Stimulated activated CD4-positive, alpha-beta T cell treated with anti-CD3 and anti-CD28 coated beads, Interleukin-1b, Interleukin-23, amount 100 ng/mL, for 1 hour (primary cell): ENCODE measurements around the gene TSPEAR.
"Not testable (repeated sequence)": the region's sequence is repeated elsewhere in the genome, so short reads cannot be mapped to it uniquely, and the experiment has no call there.

Source experiments
- DNase-seq, 2 donors: peaks; one replicate each; pipeline ENCODE4 v3.0.0-alpha.2; 2020; ENCODE audit warnings: low read depth in 2 of 2

TSPEAR gene

DNA sequence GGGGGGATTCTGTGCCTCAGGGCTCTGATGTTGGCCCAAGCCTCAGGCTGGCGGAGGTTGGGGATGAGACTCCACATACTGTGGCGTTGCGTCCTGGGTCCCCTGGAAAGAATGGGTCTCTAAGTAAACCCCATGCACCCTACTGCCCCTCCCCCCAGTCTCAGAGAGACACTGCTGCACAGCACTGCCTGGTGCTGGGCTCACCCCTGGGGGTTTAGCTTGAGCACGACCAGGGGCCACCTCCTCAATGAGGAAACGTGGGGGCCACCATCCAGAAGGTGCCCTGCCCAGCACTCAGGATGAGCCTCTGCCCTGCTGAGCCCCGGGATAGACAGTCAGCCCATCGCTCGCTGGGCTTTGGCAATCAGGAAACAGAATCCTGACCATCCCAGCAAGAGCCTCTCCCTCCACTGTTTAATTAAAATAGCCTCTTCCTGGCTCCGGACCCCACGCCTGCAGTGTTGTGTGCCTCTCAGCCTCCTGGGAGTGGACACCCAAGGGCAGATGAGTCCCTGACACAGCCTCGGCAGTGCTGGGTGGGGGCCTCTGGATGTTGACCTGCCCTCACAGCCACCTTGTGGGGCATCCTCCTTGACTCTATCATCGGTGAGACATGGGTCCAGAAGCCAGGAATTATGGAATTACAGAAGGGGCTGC, 141.4 kb downstream of the TSPEAR start:
- DNase-seq = no peak

DNA sequence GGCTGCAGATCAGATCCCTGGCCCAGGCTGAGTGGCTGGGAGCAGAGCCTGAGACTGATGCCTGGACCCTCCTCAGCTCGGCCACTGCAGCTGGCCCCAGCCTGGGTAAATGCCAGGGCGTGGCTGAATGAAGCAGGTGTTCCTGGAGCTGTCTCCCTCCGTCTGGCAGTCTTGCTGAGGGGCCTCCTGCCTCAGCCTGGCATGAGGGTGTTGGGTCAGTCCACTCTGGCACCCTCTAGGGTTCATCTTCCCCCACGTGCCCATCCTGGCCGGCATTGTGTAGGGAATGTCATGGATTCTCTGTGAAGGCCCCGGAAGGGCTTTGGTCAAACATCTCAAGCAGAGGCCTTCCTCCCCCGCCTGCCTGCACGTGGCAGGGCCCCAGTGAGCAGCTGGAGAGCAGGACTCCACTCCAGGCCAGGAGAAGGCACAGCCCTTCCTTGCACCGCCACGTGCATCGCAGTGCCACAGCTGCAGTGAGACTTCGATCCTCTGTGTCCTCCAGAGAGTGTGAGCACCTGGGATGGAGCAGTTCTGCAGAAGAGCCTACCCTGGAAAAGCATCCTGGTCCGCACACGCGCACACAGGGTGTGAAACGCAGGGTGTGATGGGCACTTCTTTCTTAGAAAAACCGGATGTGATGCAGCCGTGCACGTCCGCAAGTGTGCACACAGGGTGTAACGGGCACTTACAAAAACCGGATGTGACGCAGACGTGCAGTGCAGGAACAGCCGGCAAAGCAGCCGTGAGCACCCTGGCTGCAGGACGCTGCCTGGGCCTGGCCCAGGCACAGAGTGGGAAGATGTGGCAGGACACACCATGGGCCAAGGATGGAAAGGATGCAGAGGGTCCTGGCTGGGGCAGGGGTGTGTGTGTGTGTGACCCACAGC, 142.5 kb downstream of the TSPEAR start:
- DNase-seq = no peak

DNA sequence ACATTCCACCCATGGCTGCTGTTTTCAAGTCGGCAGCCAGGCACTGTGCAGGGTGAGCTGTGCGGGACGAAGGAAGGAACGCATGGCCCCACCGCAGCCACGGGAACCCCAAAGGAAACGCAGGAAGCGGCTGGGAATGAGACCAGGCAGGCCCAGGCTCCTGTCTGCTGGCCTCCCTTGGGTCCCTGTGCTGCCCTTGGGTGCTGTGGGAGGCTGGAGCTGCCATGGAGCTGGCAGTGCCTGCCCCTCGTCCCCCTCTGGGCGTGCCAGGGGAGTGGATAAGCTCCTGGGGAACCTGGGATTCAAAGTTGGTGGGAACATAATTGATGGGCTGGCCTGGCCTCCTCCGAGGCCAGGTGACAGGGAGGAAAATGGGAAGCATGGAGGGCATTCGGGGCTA, 143.1 kb downstream of the TSPEAR start:
- DNase-seq = no peak

DNA sequence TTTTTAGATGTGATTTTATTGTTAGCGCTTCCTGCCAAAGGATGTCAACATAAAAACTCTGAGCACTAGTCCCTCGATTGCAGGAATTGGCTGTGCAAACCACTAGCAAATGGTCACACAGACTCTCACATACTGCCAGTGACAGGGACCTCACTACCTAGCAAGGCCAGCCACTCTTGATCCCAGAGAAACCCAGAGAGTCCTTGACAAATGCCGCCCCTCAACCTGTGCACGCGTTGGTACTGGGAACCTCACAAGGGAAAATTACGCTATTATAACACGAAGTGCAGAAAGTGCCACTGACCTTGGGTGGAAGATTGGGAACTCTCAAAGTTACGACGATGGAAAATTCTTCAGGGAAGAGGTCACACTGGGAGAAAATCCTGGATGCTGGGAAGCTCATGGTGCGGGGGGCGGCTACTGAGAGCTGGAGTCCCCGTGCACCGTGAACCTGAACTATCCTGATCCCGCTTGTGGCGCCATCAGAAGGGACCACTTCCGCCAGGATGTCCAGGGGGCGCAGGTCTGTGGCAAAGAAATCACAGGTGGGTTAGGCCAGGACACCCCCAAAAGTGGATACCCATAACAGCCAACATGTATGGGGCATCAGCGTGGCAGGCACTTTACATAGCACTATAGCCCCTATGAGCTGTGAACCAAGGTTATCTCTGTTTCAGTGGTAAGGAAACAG, 143.7 kb downstream of the TSPEAR start:
- DNase-seq = no peak

DNA sequence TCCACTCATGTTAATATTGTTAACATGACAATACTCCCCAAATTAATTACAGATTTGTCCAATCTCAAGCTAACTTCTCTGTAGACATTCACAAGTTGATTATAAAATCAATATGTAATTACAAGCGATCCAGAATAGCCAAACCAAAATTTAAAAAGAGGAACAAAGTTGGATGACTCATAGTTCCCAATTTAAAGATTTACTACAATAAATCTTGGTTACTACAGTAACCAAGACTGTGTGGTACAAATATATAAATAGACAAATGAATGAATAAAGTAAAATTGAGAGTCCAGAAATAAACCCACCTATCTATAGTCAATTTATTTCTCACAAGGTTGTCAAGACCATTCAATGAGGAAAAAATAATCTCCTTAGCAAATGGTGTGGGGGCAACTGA, 145.0 kb downstream of the TSPEAR start:
- DNase-seq = no peak

DNA sequence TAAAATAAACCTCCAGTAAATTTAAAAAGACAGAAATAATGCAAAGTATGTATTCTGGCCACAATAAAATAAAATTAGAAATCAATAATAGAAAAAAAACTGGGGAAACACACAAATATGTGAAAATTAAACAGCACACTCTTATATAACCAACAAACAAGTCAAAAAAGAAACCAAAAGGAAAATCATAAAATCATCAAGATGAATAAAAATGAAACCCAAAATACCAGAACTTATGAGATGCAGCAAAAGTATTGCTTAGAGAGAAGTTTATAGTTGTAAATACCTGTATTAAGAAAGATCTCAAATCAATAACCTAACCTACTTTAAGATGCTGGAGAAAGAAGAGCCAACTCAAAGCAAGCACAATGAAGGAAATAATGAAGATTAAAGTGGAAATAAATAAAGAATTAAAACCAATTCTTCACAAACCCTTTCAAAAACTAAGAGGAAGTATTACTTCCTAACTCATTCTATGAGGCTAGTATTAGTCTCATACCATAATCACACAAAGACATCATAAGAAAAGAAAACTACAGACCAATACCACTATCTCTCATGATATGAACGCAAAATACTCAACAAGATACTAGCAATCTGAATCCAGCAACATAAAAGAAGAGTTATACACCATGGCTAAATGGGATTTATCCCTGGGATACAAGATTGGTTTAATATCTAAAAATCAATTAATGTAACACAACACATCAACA, 146.3 kb downstream of the TSPEAR start:
- no peak for DNase-seq

DNA sequence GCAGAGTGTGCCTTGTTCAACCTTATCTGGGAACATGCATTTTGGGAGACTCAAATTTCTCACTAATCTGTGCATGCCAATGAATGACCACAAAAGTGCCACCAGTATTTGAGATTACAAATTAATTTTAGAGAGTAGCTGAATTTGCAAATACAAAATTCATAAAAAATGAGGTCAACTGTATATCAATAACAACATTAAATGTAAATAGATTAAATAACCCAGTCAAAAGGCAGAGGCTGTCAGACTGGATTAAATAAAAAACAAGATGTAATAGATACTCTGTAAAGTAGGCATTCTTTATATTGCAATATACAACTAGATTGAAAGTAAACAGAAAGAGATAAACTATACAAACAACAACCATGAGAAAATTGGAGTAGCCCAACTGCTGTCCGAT, 147.3 kb downstream of the TSPEAR start:
- no peak for DNase-seq

DNA sequence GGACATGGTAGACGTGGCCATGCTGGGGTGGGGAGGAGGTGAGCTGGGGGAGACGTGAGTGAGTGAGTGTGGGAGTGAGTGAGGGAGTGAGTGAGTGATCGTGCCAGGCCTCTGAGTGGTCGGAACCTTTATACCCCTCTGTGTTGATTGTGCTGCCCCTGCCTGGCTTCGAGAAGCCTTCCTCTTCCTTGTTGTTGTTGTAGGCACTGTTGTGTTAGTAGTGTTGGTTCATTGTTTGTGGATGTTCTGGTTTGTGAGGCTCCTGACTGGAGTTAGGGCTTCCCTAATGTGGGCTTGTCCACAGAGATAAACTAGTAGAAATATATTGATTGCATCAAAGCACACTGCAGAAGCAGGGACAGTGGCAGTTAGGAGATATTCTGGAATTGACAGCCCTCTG, 152.7 kb downstream of the TSPEAR start, which contains the start of gene KRTAP10-3:
KRTAP10-3 (minus strand) TSS at position 101 of the 400 bp plus-strand sequence; CDS start at position 21, 80 bp downstream.
- no peak for DNase-seq

DNA sequence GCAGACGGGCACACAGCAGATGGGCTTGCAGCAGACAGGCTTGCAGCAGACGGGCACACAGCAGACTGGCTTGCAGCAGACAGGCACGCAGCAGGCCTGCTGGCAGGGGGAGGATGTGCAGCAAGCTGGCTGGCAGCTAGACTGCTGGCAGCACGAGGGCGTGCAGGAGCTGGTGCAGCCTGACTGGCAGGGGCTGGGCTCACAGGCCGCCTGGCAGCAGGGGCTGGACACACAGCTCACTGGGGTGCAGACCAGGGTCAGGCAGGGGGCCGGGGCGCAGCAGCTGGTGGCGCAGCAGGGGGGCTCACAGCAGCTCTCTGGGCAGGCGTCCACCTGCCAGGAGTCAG, 153.1 kb downstream of the TSPEAR start:
- DNase-seq = not testable (repeated sequence)

DNA sequence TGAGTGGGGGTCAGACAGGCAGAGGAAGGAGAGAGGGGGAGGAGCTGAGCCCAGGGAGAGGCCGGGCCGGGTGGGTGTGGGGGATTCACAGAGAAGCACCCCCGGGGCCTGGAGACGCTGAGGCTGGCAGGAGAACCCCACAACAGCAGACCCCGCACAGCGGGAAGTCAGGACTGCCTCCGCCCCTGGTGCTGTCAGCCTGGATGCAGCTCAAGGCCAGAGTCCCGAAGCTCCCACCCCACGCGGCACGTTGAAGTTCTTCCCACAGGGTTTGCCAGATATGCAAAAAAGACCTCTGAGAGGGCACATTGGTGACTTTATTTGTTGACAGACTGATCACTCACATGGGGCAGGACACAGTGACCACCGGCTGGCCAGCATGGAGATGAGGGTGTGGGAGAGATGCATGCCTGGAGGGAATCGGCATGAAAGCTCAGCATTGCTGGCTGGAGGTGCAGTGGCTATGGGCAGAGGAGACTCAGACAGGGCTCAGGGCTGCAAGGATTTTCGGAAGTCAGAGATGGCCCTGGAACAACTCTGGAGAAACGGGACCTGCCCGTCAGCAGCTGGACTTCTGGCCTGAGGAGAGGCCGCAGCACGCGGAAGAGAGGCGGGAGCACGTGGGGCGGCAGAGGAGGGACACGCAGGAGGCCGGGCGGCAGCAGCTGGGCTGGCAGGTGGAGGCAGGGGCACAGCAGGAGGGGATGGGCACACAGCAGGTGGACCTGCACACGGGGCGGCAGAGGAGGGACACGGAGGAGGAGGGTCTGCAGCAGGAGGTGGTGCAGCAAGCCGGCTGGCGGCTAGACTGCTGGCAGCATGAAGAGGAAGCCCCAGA, 153.7 kb downstream of the TSPEAR start:
- no peak for DNase-seq

DNA sequence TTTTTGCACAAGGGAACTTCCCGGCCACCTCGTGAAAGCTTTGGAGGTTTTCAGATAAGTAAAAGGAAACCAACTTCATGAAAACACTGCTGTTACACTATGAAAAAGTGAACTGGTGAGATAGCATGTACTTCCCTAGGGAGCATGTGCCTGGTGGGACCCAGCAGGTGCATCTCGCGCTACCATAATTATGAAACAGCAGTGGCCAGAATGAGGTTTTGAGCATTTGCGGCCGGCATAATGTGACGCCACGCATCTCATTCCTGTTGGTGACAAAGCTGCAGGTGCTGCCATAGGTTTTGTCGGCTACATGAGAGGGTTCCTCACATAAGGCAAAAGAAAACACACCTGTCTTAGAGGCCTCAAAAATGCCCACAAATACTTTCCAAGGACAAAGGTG, 154.5 kb downstream of the TSPEAR start:
- DNase-seq = no peak

DNA sequence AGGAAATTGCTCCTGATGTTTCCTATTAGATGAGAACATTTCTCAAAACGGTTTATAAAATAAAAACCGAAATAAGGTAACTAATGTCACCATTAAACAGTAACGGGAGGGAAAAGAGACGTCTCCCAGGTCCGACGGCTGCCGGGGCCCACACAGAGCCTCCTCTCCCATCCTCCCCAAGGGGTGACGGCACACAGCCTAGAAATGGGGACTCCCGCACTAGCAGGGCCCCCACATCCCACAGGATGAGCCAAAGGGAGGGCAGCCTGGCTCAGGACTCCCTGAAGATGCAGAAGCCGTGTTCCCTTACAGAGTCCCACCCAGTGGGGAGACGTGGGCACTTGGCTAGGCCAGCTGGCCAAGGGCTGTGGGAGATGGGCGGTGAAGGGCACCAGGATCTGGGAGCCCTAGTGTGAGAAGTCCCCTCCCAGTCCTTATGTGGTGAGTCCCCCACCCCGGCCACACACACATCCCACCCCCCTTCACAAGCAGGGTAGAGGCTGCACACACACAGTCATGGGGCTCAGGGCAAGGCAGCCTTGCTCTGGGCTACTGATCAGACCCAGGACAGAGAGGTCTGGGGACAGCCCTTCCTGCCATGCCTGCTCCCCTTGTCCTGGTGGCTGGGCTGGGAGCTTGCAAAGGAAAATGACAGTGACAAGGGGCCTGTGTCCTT, 156.0 kb downstream of the TSPEAR start:
- no peak for DNase-seq

DNA sequence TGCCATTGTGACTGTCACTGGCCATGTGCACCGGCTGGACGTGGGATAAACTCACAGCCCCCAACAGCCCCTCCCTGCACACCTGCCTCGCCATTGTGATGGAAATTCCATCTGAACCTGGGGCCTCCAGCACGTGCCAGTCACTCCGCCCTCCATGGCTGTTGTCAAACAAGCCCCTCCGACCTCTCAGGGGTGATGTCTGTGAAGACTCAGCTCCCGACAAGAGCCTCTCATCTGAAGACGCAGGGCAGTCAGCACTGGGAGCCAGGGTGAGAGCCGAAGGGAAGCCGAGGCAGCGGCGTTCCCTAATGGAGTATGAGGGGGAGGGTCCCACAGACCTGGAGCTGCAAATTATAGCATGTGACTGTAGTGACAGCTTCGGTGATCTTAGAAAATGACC, 158.7 kb downstream of the TSPEAR start:
- DNase-seq = no peak

DNA sequence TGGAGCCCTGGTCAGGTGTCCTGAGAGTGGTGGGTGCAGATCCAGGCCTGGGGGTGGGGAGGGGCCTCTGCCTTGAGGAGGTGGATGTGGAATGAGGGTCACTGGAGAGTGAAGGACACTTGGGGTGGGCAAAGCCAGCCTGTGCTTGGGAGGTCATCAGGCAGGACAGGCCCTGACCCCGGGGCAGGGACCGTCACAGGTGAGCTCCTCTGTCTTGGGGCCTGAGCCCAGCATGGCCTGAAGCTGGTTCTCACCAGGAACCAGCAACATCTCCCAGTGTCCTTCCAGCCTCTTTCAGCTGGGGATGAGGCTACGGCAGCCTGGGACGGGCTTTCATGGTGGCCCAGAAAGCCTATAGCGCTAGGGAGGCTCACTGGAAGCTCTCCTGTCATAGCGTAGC, 159.2 kb downstream of the TSPEAR start:
- no peak for DNase-seq

DNA sequence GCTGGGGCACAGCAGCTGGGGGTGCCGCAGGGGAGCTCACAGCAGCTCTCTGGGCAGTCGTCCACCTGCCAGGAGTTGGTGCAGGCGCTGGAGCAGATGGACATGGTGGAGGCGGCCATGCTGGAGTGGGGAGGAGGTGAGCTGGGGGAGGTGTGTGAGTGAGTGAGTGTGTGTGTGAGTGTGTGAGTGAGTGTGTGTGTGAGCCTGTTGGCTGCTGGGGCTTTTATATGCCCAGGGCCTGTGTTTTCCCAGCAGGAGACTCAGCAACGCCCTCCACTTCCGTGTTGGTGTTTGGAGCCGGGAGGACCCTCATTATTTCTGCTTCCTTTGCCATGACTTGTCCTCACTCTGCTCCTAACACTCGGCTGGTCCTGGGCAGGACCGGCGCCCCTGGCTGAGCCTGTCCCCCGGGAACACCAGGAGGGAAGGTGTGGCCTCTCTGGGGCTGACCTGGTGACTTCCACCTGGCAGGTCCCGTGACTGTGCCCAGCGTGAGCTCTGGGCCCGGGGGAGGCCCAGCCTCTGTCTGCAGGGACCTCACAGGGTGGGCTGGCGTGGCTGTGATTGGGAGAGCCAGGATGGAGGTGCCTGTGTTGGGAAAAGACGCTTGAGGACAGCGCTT, 159.9 kb downstream of the TSPEAR start, which contains the start of gene KRTAP10-2:
KRTAP10-2 (minus strand) TSS at position 166 of the 622 bp plus-strand sequence; CDS start at position 119, 47 bp downstream.
- no peak for DNase-seq

DNA sequence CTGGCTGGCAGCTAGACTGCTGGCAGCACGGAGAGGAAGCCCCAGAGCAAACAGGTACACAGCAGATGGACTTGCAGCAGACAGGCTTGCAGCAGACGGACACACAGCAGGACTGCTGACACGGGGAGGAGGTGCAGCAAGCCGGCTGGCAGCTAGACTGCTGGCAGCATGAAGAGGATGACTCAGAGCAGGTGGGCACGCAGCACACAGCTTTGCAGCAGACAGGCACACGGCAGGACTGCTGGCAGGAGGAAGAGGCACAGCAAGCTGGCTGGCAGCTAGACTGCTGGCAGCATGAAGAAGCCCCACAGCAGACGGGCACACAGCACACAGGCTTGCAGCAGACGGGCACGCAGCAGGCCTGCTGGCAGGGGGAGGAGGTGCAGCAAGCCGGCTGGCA, 160.6 kb downstream of the TSPEAR start:
- no peak for DNase-seq

DNA sequence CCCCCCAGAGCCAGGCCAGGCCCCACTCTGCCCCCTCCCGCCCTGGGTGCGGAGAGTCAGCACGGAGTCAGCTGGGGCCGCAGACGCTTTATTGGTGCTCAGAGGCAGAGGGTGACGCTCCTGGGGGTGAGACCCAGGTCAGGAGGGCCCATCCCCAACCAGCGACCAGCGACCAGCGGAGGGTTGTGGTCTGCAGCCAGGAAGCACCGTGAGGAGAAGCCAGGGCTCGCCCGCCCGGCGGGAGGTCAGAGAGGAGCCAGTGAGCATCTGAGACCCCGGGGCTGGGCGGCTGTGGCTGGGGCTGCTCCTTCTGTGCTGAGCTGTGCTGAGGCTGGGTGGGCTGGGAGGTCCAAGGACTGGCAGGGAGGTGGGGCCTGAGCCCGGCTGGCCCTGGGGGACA, 161.1 kb downstream of the TSPEAR start:
- not testable (repeated sequence) for DNase-seq

DNA sequence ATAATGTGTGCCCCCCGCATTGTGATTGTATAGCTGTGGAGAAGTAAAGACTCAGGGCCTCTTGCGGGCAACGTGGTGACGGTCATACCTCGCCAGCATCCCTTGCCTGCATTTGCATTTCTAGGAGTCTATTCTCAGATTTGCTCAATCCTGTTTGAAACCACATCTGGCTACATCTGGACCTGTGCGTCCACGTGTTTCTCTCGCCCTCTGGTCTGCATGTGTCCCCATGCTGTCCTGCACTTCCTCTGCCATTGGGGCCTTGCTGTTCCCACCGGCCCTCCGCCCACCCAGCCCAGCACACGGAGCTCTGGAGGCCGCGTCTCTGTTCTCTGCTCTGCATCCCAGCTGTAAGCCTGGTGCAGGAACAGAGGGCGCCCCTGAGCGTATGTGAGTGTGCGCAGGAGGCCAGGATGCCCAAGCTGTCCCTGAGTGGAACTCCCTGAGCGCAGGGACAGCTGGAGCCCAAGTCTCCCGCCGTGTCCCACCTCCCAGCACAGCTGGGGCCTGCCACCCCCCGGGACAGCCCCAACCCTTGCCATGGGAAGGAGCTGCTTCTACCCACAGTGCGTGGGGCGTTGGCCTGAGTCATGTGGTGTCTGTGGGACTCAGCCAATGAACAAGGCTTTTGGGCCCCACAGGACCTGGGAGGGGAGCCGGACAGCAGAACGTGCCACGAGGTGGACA, 161.7 kb downstream of the TSPEAR start:
- no peak for DNase-seq

DNA sequence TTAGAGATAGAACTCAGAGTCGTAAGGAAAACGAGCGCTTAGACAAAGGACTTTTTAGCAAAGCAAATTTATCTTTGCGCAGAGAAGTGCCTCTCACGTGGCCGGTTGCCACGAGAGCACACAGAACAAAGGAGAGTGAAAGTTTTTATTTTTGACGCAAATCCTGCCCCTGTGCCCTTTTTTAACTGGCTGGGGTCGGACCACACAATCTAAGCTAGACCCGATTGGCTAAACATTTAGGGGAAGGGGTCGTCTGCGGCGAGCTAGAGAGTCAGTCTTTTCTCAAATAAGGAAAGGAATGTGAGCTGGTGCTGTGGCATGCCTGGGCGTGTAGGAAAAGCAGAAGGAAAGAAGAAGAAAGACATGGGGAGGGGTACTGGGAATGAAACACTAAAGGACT, 162.4 kb downstream of the TSPEAR start:
- no peak for DNase-seq
